Nephron (organoid): ENCODE results near the gene HNRNPAB.

ENCODE experiments used
- H3K27ac Mint-ChIP-seq, 3 experiments: 2 replicates each; pipeline ENCODE4 v1.8.0; 2020; ENCODE audit warnings: mixed read lengths in 3 of 3, mild to moderate bottlenecking in 2 of 3, moderate library complexity in 1 of 3
- H3K27me3 Mint-ChIP-seq: 2 replicates; pipeline ENCODE4 v1.8.0; 2021; ENCODE audit warnings: low read depth, mild to moderate bottlenecking, moderate library complexity, mixed read lengths
- H3K36me3 Mint-ChIP-seq: 2 replicates; pipeline ENCODE4 v1.8.0; 2020; ENCODE audit warnings: low read depth, mixed read lengths
- H3K4me1 Mint-ChIP-seq: 2 replicates; pipeline ENCODE4 v1.8.0; 2020; ENCODE audit warnings: mixed read lengths
- H3K4me3 Mint-ChIP-seq, 3 experiments: 2 replicates each; pipeline ENCODE4 v1.8.0; 2020; ENCODE audit warnings: mild to moderate bottlenecking in 3 of 3, mixed read lengths in 3 of 3, moderate library complexity in 2 of 3
- H3K9me3 Mint-ChIP-seq: 2 replicates; pipeline ENCODE4 v1.8.0; 2020; ENCODE audit warnings: mixed read lengths
- CTCF ChIP-seq, 3 experiments: fragments of 200-600 bp; sonication (generic); IDR thresholded peaks; one replicate each; pipeline ENCODE4 v1.5.0; 2021; ENCODE audit warnings: antibody characterized with exemption in 3 of 3; ENCODE audit not compliant: unreplicated experiment in 3 of 3

HNRNPAB gene

GRCh38 chr5:178256746-178257145 lies 52.4 kb downstream of the HNRNPAB start:
- H3K9me3 Mint-ChIP-seq: no peaks in the 10 kb centered on the region
- H3K27me3 Mint-ChIP-seq: peaks cover 8% of the 10 kb centered on the region
- H3K27ac Mint-ChIP-seq: no peak overlapping the region
- no peaks in the 10 kb centered on the region for H3K4me1 Mint-ChIP-seq
- no peak for TF ChIP-seq CTCF (IDR thresholded peaks at IDR 0.05; ENCODE audit: unreplicated experiment in 3 of 3)
- H3K36me3 Mint-ChIP-seq: peaks cover 4% of the 10 kb centered on the region
- H3K4me3 Mint-ChIP-seq: no peak overlapping the region

- Mint-ChIP-seq H3K4me3 (no peak overlapping the region), H3K4me1 (no peaks in the 10 kb centered on the region), H3K36me3 (peaks cover 4% of the 10 kb centered on the region), H3K9me3 (no peaks in the 10 kb centered on the region), H3K27me3 (peaks cover 8% of the 10 kb centered on the region), H3K27ac (no peak overlapping the region)
- no peak for TF ChIP-seq CTCF (IDR thresholded peaks at IDR 0.05; ENCODE audit: unreplicated experiment in 3 of 3)
Observed at GRCh38 chr5:178257650-178258049, 53.3 kb downstream of the HNRNPAB start.

GRCh38 chr5:178259623-178260536 lies 55.5 kb downstream of the HNRNPAB start:
- H3K4me3 Mint-ChIP-seq: no peak overlapping the region
- no peak overlapping the region for H3K27ac Mint-ChIP-seq
- no peak for TF ChIP-seq CTCF (IDR thresholded peaks at IDR 0.05; ENCODE audit: unreplicated experiment in 3 of 3)
- H3K9me3 Mint-ChIP-seq: no peaks in the 10 kb centered on the region
- peaks cover 4% of the 10 kb centered on the region for H3K36me3 Mint-ChIP-seq
- H3K4me1 Mint-ChIP-seq: no peaks in the 10 kb centered on the region
- H3K27me3 Mint-ChIP-seq: peaks cover 8% of the 10 kb centered on the region
